Tibial artery (tissue), 4 donors: ENCODE measurements around the gene BTBD9.

Experiments
- DNase-seq, 2 donors: peaks; one replicate each; pipeline ENCODE4 v3.0.0-alpha.2; 2019
- H3K27ac ChIP-seq, 2 donors: fragments of 200-600 bp; sonication (generic) in 1 of 2; 1 replicate in 1 of 2; 2 replicates in 1 of 2; pipeline ENCODE4 v1.5.1; 2018 to 2019; ENCODE audit warnings: mild to moderate bottlenecking in 1 of 2
- H3K27me3 ChIP-seq, 2 donors: fragments of 200-600 bp; sonication (generic) in 1 of 2; one replicate each; pipeline versions ENCODE4 v1.5.1 to v1.6.0; 2016 to 2019
- H3K36me3 ChIP-seq, 3 donors: fragments of 200-600 bp; sonication (generic) in 2 of 3; one replicate each; pipeline ENCODE4 v1.5.1; 2016 to 2019; ENCODE audit warnings: mild to moderate bottlenecking in 2 of 3
- H3K4me1 ChIP-seq, 4 donors: fragments of 200-600 bp; sonication (generic) in 2 of 4; 1 replicate in 3 of 4; 2 replicates in 1 of 4; pipeline ENCODE4 v1.5.1; 2016 to 2019
- H3K4me3 ChIP-seq, 2 donors: fragments of 200-600 bp; sonication (generic) in 1 of 2; 1 replicate in 1 of 2; 2 replicates in 1 of 2; pipeline ENCODE4 v1.5.1; 2018 to 2019; ENCODE audit warnings: mild to moderate bottlenecking in 2 of 2
- H3K9me3 ChIP-seq, 3 donors: fragments of 200-600 bp; sonication (generic) in 1 of 3; one replicate each; pipeline ENCODE4 v1.5.1; 2016 to 2019
- intact Hi-C: fragments of 100-400 bp; cut with DNase I; formaldehyde crosslinking; loops from one replicate; pipeline ENCODE4 v1.15.0; 2023; ENCODE audit warnings: low total_unique reads
- TF ChIP-seq, protein P1 (sequence below), 2 experiments: fragments of 200-600 bp in 1 of 2; fragments of 450-650 bp in 1 of 2; IDR thresholded peaks; one replicate each; pipeline ENCODE4 v1.5.1; 2017 to 2019; ENCODE audit warnings: antibody characterized with exemption in 2 of 2, mild to moderate bottlenecking in 1 of 2, moderate library complexity in 1 of 2

The BTBD9 gene

DNA sequence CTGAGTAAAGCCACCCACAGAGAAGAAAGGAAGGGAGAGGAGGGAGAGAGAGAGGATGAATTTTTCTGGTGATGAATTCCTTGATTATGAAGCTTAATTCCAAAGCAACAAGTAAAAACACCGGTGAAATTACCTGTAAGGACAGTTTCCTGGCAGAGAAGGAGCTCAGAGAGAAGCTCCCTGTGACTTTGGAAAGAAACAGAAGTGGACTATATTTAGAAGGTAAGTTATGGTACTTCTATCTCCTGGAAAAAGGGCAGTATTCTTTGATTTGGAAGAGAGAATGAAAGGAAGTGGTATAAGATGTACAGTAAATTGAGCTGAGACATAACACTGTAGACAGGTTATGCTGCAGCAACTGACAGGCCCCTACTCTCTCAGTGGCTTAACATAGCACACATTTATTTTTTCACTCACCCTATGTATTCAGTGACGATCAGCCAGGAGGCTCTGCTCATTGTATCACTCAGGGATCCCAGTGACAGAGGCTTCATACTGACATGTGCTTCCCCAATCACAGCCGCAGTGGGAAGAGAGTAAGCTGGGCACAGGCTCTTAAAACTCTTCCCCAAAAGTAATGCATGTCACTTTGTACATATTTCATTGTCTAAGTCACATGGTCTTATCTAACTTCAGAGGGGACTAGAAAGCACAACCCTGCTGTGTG, 349.5 kb downstream of the BTBD9 start:
- Histone ChIP-seq H3K4me1 (no peaks in the 10 kb centered on the region), H3K4me3 (no peak overlapping the region), H3K9me3 (peaks cover 0 to 10% (median 0%) of the 10 kb centered on the region in 3 donors), H3K36me3 (peaks cover 0 to 11% (median 0%) of the 10 kb centered on the region in 3 donors), H3K27me3 (no peaks in the 10 kb centered on the region), H3K27ac (no peak overlapping the region)
- intact Hi-C loops = no loop called here
- no peak for DNase-seq
- TF ChIP-seq, protein P1, sequence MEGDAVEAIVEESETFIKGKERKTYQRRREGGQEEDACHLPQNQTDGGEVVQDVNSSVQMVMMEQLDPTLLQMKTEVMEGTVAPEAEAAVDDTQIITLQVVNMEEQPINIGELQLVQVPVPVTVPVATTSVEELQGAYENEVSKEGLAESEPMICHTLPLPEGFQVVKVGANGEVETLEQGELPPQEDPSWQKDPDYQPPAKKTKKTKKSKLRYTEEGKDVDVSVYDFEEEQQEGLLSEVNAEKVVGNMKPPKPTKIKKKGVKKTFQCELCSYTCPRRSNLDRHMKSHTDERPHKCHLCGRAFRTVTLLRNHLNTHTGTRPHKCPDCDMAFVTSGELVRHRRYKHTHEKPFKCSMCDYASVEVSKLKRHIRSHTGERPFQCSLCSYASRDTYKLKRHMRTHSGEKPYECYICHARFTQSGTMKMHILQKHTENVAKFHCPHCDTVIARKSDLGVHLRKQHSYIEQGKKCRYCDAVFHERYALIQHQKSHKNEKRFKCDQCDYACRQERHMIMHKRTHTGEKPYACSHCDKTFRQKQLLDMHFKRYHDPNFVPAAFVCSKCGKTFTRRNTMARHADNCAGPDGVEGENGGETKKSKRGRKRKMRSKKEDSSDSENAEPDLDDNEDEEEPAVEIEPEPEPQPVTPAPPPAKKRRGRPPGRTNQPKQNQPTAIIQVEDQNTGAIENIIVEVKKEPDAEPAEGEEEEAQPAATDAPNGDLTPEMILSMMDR (IDR thresholded peaks at IDR 0.05) = no peak

DNA sequence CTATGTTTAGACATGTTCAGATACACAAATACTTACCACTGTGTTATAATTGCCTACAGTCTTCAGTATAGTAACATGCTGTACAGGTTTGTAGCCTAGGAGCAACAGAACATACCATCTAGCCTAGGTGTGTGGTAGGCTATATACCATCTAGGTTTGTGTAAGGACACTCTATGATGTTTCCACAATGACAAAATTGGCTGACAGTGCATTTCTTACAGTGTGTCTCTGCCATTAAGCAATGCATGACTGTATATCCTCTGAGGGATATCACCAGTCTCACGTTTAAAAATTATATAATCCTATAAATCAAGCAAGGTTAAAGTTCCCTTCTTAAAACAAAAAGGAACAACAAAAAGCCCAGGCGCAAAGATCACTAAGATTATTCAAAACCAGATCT, 352.2 kb downstream of the BTBD9 start:
- TF ChIP-seq, protein P1 (IDR thresholded peaks at IDR 0.05) = no peak
- Histone ChIP-seq H3K9me3 (no peaks in the 10 kb centered on the region), H3K27ac (no peak overlapping the region), H3K27me3 (no peaks in the 10 kb centered on the region), H3K4me1 (no peaks in the 10 kb centered on the region), H3K36me3 (peaks cover 0 to 11% (median 0%) of the 10 kb centered on the region in 3 donors), H3K4me3 (no peak overlapping the region)
- intact Hi-C loops = no loop called here
- no peak for DNase-seq

DNA sequence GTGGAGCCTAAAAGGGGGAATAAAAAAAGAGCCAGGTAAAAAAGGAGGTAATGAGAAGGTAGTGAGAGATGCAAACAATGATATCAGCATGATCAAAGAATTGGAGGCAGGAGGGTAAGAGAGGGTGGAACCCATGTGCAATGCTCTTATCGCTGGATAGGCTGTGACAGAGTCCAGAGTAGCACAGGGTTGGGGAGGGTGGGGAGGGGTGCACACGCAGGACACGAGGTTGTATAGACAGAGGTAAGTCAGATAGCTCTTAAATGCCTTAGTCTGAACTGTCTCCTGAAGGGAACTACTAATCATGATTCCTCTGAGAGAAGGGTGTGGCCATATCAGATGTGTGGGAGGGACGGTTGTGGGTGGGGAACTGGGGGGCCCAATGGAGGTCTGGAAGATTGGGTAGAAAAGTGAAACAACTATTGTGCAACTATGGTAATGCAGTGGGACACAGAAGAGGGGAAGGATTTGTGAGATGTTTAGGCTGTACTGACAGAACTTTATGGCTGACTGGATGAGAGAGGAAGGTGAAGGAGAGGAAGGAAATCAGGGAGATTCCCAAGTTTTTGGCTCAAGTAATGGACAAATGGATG, 354.8 kb downstream of the BTBD9 start:
- H3K4me1 ChIP-seq = no peaks in the 10 kb centered on the region
- intact Hi-C loops = no loop called here
- no peak overlapping the region for H3K4me3 ChIP-seq
- TF ChIP-seq, protein P1 (IDR thresholded peaks at IDR 0.05) = no peak
- H3K27ac ChIP-seq = no peak overlapping the region
- no peak for DNase-seq
- H3K9me3 ChIP-seq = no peaks in the 10 kb centered on the region
- H3K36me3 ChIP-seq = peaks cover 0 to 11% (median 0%) of the 10 kb centered on the region in 3 donors
- no peaks in the 10 kb centered on the region for H3K27me3 ChIP-seq

DNA sequence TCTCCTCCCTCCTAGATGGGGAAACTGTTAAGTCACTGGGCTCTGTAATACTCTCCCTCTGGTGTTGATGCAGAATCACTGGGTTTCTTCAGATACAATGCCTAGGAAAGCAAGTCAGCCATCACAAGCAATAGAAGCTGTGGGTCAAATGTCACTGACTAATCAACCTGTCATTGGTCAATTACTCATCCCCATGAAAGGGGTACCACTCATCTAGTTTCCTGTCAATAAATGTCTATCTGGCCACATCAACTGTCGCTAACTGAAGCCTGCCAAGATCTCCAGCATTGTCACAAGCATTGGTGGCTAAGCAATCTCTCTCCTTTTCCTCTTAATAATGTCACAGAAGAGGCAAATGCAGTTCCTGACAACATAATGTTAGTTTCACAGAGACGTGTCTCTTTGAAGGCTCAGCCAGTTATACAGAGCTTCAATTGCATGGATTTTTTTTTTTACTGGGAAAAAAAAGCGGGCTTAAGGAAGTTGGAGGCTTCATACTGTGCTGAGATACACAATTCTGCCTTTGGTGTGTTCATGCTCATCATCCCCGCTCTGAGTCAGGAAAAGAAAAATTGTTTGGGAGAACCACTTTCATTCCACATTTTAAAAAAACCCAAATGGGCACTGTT, 355.9 kb downstream of the BTBD9 start:
- H3K27me3 ChIP-seq = no peaks in the 10 kb centered on the region
- H3K4me3 ChIP-seq = no peak overlapping the region
- TF ChIP-seq, protein P1 (IDR thresholded peaks at IDR 0.05) = no peak
- no peaks in the 10 kb centered on the region for H3K4me1 ChIP-seq
- H3K36me3 ChIP-seq = peaks cover 0 to 11% (median 0%) of the 10 kb centered on the region in 3 donors
- H3K27ac ChIP-seq = no peak overlapping the region
- DNase-seq = no peak
- no peaks in the 10 kb centered on the region for H3K9me3 ChIP-seq
- intact Hi-C loops = no loop called here

DNA sequence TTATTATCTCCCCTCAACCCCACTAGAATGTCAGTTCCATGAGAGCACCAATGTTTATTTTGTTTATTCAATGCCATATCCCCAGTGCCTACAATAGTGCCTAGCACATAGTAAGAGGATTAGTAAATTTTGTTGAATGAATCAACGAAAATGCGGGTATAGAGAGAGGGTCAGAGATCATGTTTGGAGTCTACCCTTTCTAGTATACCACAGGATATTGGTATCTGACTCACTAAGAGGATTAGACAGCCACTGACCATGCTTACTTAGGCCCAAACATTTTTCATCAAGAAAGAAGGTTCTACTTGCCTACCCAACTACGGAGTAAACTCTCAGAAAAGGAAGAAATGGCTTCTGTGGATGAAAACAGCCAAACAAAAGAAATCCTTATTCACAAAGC, 356.8 kb downstream of the BTBD9 start:
- peaks cover 0 to 7% (median 0%) of the 10 kb centered on the region in 3 donors for H3K36me3 ChIP-seq
- intact Hi-C loops = no loop called here
- H3K4me1 ChIP-seq = no peaks in the 10 kb centered on the region

More for the DNA sequence above, 356.8 kb downstream of the BTBD9 start:
- TF ChIP-seq, protein P1 (IDR thresholded peaks at IDR 0.05) = no peak
- Histone ChIP-seq H3K27ac (no peak overlapping the region), H3K4me3 (no peak overlapping the region), H3K27me3 (no peaks in the 10 kb centered on the region), H3K9me3 (no peaks in the 10 kb centered on the region)
- DNase-seq = no peak
